ENCODE measurements around the gene OSM.

OSM gene

GRCh38 chr22:30284172-30284571 is 17.5 kb upstream of the OSM start:
- DNase-seq, result no peak

- DNase-seq, result no peak
Observed at GRCh38 chr22:30283342-30283741, 16.7 kb upstream of the OSM start.

GRCh38 chr22:30282616-30283046 is 16.0 kb upstream of the OSM start:
- no peak for DNase-seq

- no peak for DNase-seq
Observed at GRCh38 chr22:30280505-30280904, 13.9 kb upstream of the OSM start.

- no peak for DNase-seq
Observed at GRCh38 chr22:30279932-30280331, 13.3 kb upstream of the OSM start.

GRCh38 chr22:30279046-30279788 is 12.6 kb upstream of the OSM start:
- DNase-seq, result no peak

GRCh38 chr22:30277547-30278344 is 11.1 kb upstream of the OSM start:
- no peak for DNase-seq

- DNase-seq, result no peak
Observed at GRCh38 chr22:30276039-30276438, 9.4 kb upstream of the OSM start.

- no peak for DNase-seq
Observed at GRCh38 chr22:30275625-30276024, 9.0 kb upstream of the OSM start.

- no peak for DNase-seq
Observed at GRCh38 chr22:30274437-30274812, 7.8 kb upstream of the OSM start.

- no peak for DNase-seq
Observed at GRCh38 chr22:30273711-30274436, 7.2 kb upstream of the OSM start.

GRCh38 chr22:30272781-30273601 is 6.3 kb upstream of the OSM start:
- DNase-seq, result no peak

- no peak for DNase-seq
Observed at GRCh38 chr22:30270832-30271231, 4.2 kb upstream of the OSM start.

GRCh38 chr22:30268331-30268730 is 1.7 kb upstream of the OSM start:
- DNase-seq, result no peak

GRCh38 chr22:30267382-30268302 is 991 bp upstream of the OSM start:
- no peak for DNase-seq

- no peak for DNase-seq
Observed at GRCh38 chr22:30265823-30266444, 717 bp downstream of the OSM start.

- DNase-seq, result no peak
Observed at GRCh38 chr22:30265131-30265720, 1.4 kb downstream of the OSM start.

GRCh38 chr22:30263883-30264282 is 2.8 kb downstream of the OSM start:
- no peak for DNase-seq

GRCh38 chr22:30262917-30263741 is 3.5 kb downstream of the OSM start:
- DNase-seq, result no peak

GRCh38 chr22:30262112-30262511 is 4.5 kb downstream of the OSM start:
- no peak for DNase-seq

Data from cerebellar nuclear complex (tissue), 1 donor.